Renal cortical epithelial cell (primary cell): ENCODE data around the gene DCC. TPM values are rescaled to one million over a fixed set of nuclear protein-coding genes. Genes with fewer than 3 reads are reported as not detected.

ENCODE experiments used
- DNase-seq: peaks from one replicate; pipeline ENCODE4 v3.0.0-alpha.2; 2011; ENCODE audit warnings: low read depth
- total RNA-seq: library from RNA; depleted of rRNA; stranded (reverse); fragments of >200 nt; gene quantifications from 2 replicates; pipeline ENCODE4 v1.2.3, GENCODE V29; 2014

Gene DCC
- total RNA-seq, 1 donor from 2014 or later = not detected

GRCh38 chr18:52815651-52816050, 475.7 kb downstream of the DCC start:
- no peak for DNase-seq

GRCh38 chr18:52816121-52816520, 476.1 kb downstream of the DCC start:
- no peak for DNase-seq

DNA sequence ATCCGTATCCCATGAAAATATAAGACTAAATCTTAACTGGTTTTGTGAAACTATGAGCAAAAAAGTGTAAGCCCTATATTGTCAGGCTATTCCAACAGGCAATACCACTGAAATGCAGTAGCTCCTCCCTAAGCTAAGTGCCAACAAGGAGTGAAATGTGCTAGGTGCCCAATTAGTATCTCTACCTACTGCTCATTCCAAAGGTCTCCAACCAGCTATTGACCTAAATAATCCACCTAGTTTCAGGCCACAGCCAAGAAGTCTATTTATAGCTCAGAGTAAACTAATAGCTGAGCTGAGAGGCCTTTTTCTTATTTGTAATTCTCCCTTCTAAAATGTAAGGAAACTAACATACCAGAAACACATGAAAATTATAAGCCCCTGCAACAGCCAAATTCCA, 482.2 kb downstream of the DCC start:
- no peak for DNase-seq

DNA sequence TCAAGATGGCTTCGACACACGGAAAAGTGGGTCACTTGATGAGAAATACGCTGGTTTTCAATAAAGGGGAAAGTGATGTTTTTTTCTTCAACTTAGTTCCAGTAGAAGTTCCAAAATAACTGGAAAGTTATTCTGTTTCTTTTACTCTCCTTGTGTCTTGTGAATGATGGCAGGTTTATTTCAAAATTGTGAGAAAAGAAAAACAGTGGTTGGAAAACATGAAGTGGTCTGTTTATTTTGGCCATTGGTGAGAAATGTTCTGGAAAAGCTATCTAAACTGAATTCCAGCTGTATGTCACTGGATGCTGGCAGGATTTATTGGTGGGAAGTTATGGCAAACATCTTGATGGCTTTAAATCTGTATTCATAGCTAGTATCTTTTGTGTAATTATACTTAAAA, 484.1 kb downstream of the DCC start:
- DNase-seq = no peak

- no peak for DNase-seq
These were observed 487.0 kb downstream of the DCC start for GRCh38 chr18:52826994-52827393.

GRCh38 chr18:52829320-52829719, 489.3 kb downstream of the DCC start:
- no peak for DNase-seq

DNA sequence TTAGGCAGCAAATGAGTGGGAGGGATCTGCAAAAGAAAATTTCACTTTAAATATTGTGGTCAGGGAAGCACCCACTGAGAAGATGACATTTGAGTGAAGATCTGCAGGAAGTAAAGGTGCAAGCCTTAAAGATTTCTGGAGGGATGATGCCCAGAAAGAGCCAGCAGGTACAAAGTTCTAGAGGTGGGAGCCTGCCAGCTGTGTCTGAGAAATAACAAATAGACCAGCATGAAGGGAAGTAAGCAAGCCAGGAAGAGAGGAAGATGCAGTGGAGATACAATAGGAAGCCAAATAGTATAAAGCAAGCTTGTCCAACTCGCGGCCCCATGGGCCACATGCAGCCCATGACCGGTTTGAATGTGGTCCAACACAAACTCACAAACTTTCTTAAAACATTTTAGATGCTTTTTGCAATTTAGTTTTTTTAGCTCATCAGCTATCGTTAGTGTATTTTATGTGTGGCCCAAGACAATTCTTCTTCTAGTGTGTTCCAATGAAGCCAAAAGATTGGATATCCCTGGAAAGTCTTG, 489.9 kb downstream of the DCC start:
- DNase-seq = no peak

- no peak for DNase-seq
These were observed 504.3 kb downstream of the DCC start for GRCh38 chr18:52844323-52844722.

DNA sequence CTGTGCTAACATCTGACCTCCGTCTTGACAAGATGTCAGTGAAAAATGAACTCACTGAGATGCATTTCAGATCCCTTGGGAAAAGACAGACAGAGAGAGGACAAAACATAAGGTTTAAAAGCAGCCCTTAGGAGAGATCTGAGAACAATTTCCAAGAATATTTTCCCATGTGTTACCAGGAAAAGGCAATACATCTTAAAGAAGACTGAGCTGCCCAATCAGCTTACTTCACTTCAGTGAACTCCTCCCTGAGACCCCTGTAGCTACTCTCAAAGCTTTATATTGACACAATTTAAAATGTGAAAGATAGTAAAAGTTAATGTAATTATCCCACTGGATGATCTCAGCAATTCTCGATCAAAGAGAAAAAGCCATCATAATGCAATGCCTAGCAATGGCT, 505.0 kb downstream of the DCC start:
- no peak for DNase-seq

GRCh38 chr18:52850031-52850560, 510.1 kb downstream of the DCC start:
- no peak for DNase-seq

GRCh38 chr18:52861558-52861957, 521.6 kb downstream of the DCC start:
- DNase-seq = no peak

DNA sequence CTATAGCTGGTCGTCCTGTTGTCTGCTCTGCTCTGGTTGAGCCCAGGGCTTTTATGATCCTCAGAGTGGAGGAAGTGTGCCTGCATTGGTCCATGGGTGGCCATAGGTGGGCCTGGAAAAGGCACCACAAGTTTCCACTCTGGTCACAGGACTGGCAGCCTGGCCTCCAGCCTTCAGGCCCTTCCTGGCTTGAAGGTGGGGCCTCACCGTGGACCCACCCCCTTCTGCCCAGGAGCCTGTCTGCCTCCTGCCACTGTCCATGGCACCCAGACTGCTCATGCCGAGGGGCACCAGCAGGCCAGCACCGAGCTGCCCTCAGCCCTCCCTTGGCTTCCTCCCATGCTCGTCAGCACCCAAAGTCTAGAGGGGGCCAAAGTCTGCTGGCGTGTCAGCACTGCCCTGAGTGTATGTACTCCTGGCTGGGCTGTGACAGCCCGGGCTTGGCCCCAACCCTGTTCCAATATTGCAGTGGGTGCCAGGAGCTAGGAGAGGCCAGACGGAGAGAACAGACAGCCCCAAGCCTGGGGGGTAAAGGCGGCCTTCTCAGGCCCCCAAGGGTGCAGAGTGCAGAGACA, 529.4 kb downstream of the DCC start:
- no peak for DNase-seq

DNA sequence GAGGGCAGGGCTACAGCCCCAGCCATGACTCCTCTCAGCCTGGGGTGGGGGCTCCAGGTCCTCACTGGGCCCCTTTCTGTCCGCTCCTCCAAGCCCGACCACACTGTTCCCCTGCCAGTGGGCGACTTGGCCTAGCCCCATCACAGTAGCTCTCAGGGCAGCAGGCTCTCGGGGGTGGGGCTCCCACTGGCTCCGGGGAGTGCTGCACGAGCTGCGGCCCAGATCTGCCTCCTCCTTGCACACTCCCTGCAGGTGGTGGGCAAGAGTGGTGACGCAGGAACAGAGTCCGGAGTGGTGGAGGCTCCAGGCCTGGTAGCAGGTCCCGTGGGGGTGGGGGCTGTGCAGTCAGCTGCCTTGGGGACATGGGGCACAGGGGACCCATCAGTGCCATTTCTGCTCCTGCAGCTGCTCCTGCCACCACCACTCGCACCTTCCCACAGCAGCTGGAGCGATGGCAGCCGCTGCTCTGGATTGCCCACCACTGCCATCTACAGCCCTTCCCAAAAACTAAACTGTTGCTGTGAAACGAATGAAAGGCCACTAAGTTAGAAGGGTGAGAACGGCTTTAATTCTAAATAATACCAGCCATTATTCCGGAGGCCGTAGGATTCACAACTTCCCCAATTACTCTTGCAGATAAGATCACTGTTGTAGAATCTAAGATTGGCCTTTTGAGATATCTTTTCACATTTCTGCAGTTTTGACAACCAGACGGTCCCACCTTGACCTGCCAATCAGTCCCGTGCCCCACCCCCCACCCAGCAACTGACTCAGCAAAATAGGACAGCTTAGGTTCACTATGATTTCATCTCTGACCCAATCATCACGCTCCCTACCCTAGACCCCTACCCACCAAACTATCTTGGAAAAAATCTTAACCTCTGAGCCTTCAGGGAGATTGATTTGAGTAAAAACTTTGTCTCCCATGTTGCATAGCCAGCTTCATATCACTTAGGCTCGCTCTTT, 530.2 kb downstream of the DCC start:
- no peak for DNase-seq

GRCh38 chr18:52874774-52875173, 534.8 kb downstream of the DCC start:
- no peak for DNase-seq

- no peak for DNase-seq
These were observed 535.7 kb downstream of the DCC start for GRCh38 chr18:52875725-52876124.

DNA sequence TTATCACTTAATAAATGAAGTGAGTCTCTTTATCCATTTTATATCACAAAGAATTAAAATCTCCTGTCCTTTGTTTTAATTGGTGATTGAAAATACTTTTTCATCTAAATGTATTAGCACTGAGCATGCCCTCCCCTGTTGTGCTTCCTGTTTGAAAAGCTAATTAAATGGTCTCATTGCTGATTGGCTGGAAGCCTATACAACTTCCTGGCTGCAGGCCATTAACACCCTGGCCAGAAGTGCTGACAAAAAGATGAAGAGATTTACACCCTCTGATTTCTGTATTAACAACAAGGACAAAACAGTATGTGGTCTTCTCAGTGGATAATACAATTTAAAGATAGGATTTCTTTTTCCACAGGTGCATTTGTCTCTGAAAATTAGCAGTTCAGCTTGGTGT, 548.0 kb downstream of the DCC start:
- no peak for DNase-seq

DNA sequence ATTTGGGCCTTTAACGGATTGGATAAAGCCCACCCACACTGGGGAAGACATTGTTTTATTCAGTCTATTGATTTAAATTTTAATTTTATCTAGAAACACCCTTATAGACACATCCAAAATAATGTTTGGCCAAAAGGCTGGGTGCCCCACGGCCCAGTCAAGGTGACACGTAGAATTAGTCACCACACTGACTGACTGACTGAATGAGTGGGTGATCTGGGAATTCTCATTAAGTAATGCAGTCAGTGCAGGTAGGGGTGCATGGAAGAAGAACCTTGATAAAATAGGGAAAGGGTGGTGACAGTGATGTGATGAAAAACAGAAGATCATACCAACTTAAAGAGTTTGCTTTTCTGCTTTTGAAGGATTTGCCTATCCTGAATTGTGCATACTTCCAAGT, 554.8 kb downstream of the DCC start:
- no peak for DNase-seq

DNA sequence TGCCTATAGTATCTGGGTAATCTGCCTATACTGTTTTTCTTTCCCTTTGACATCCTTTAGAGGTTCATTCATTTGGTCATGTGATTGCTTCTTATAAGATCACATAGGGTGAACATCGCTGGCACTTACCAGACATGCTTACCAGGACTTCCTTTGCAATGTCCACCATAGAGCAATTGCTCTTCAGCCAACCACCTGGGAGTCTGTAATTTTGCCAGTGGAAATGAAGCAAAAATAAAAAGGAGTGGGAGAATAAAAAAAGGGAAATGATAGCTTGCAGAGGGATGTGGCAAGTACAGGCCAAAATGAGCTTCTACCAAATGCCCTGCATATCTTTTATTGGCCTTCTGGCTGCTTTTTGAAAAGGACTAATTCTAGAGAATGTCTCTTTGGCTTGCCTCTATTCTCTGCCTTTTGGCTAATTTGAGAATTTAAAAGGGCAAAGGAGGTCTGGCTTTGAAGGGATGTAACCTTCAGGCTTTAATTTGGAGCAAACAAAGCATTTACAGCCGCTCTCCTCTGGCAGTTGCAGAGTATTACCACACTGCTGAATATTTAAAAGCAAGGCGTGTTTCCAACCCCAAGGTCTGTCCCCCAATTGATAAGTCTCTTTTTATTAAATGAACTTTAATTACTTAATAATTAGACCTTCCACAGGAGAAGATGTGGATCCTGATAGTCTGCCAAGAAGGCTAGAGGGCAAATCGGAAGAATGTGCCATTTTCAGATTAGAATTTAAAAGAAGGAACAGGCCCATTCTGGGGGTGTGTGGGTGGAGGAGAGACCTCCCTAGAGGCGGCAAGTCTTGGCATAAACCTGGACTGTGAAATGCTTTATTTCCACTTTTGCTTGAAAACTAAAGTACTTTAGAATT, 557.9 kb downstream of the DCC start:
- DNase-seq = no peak

GRCh38 chr18:52898485-52899058, 558.6 kb downstream of the DCC start:
- no peak for DNase-seq

DNA sequence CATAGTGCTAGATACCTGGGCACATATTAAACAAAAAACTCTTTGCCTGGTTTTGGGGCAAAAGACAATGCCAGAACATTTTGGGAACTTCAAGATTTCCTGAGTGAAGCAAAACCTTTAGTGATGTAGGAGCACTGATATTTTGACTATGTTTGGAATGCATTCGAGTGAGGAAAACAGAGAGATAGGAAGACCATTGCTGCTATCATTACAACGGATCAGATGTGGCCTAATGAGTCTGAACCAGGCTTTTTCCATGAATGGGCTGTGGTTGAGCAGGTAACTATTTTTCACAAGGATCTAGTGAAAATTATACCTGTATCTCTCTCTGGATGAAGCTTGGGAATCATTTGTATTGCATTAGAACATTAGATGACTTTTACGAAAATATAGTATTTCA, 562.2 kb downstream of the DCC start:
- DNase-seq = no peak

DNA sequence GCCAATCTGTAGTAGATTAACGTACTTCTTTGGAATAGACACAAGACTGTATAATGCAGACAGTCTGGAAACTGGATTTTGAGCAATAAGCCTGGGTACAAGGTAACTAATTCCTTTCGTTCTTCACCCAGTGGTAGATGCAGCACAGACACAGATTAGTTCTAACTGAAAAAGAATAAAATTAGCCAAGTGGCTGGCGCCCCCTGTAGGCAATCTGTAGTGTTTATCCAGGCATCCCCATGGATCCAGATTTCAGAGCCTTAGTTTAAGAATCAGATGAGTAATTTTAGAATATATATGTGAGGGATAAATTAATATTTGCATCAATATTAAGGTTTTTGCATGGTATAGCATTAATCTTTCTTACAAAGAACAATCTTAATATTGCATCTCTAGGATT, 563.9 kb downstream of the DCC start:
- peak; percentile 18 for DNase-seq
